Measurements from ENCODE around the gene HS3ST5. TPM values are rescaled to one million over a fixed set of nuclear protein-coding genes. Genes with fewer than 3 reads are reported as not detected.

HS3ST5 gene
- total and polyA plus RNA-seq, 2 experiments from 2014 or later = 2.8 to 3.5 TPM

DNA sequence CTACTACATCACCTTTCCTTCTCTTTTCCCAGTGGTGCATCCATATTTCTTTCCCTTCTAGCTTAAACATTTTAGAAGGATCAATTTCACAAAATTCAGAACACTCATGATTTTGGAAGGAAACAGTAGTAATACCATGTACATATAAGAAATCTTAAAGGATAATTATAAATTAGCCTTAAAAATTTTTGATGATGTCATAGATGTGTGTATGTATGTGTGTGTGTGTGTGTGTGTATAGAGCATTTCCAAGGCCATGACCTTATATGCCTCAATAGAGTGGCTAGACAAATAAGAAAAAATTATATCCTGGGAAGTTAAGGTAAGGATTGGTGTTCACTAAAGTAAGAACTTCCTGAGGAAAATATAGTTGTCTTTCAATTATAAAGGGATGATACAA is 24.1 kb upstream of the HS3ST5 start:
- Histone ChIP-seq H4K20me1 (replicated peaks; ENCODE audit: insufficient read depth) (no peaks in the 10 kb centered on the region), H2AFZ (no peak overlapping the region), H3K36me3 (ENCODE audit: insufficient read depth) (no peaks in the 10 kb centered on the region), H3K79me2 (replicated peaks; ENCODE audit: insufficient read depth) (no peaks in the 10 kb centered on the region), H3K4me2 (no peak overlapping the region), H3K9me2 (ENCODE audit: insufficient read depth) (no peaks in the 10 kb centered on the region), H3K27ac (ENCODE audit: low read depth) (no peak overlapping the region), H3K4me1 (ENCODE audit: insufficient read depth) (peaks cover 37% of the 10 kb centered on the region), H3K4me3 (no peak overlapping the region), H3F3A (replicated peaks; ENCODE audit: low read depth) (no peaks in the 10 kb centered on the region), H3K27me3 (ENCODE audit: insufficient read depth) (no peaks in the 10 kb centered on the region)
- H3K36me3 Mint-ChIP-seq (ENCODE audit: low read depth) = no peaks in the 10 kb centered on the region; the same call in 2 of the 3 replicates
- no peaks in the 10 kb centered on the region for H3K9me3 Mint-ChIP-seq
- H3K27ac Mint-ChIP-seq = no peak overlapping the region
- DNase-seq (ENCODE audit: low spot score) (no peak), ATAC-seq (no peak)
- H3K27me3 Mint-ChIP-seq (ENCODE audit: insufficient read depth, low read depth, poor library complexity) = peaks cover 3% of the 10 kb centered on the region
- TF ChIP-seq, protein P1, sequence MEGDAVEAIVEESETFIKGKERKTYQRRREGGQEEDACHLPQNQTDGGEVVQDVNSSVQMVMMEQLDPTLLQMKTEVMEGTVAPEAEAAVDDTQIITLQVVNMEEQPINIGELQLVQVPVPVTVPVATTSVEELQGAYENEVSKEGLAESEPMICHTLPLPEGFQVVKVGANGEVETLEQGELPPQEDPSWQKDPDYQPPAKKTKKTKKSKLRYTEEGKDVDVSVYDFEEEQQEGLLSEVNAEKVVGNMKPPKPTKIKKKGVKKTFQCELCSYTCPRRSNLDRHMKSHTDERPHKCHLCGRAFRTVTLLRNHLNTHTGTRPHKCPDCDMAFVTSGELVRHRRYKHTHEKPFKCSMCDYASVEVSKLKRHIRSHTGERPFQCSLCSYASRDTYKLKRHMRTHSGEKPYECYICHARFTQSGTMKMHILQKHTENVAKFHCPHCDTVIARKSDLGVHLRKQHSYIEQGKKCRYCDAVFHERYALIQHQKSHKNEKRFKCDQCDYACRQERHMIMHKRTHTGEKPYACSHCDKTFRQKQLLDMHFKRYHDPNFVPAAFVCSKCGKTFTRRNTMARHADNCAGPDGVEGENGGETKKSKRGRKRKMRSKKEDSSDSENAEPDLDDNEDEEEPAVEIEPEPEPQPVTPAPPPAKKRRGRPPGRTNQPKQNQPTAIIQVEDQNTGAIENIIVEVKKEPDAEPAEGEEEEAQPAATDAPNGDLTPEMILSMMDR (conservative IDR thresholded peaks at IDR 0.05; ENCODE audit: low read depth in 2 of 2) = no peak
- TF ChIP-seq EZH2phosphoT487 (IDR thresholded peaks at IDR 0.05; ENCODE audit: unreplicated experiment) = no peak
- TF ChIP-seq CREB1 (CRISPR knock-in tag; IDR thresholded peaks at IDR 0.05; ENCODE audit: low read depth) = 0 out of 2 replicates have a peak, but pooled peaks have one; percentile 34
- H3K4me3 Mint-ChIP-seq = no peak overlapping the region
- peaks cover 40% of the 10 kb centered on the region for H3K4me1 Mint-ChIP-seq

DNA sequence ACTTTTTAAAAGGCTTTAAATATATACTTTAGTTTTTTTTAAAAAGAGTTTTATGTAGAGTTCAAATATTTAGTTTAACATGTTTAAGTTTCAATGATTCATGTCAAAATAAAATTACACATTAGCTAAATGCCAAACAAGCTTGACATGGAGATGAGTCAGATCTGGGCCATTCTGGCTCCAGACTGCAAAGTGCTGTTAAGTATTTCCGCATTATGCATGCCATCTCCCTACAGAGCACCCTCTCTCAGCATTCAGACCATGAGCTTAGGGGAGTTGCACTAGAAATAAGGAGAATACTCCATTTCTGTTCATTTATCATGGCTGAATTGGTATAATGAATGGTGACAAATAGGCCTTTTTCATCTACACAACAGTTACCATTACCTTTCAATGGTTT is 21.5 kb upstream of the HS3ST5 start:
- no peaks in the 10 kb centered on the region for H3F3A ChIP-seq (replicated peaks; ENCODE audit: low read depth)
- Mint-ChIP-seq H3K36me3 (ENCODE audit: low read depth) (no peaks in the 10 kb centered on the region; the same call in 2 of the 3 replicates), H3K27me3 (ENCODE audit: insufficient read depth, low read depth, poor library complexity) (peaks cover 7% of the 10 kb centered on the region), H3K4me3 (no peak overlapping the region), H3K27ac (peak overlapping the region; percentile 93), H3K4me1 (peaks cover 58% of the 10 kb centered on the region), H3K9me3 (no peaks in the 10 kb centered on the region)
- H3K79me2 ChIP-seq (replicated peaks; ENCODE audit: insufficient read depth) = no peaks in the 10 kb centered on the region
- peak overlapping the region; percentile 68 for H3K27ac ChIP-seq (ENCODE audit: low read depth)
- peak; percentile 76 for ATAC-seq
- no peak overlapping the region for H3K4me3 ChIP-seq
- H3K9me2 ChIP-seq (ENCODE audit: insufficient read depth) = no peaks in the 10 kb centered on the region
- peaks cover 52% of the 10 kb centered on the region for H3K4me1 ChIP-seq (ENCODE audit: insufficient read depth)
- peak overlapping the region; percentile 46 for H3K4me2 ChIP-seq
- H3K36me3 ChIP-seq (ENCODE audit: insufficient read depth) = no peaks in the 10 kb centered on the region
- DNase-seq (ENCODE audit: low spot score) = peak; percentile 62
- TF ChIP-seq, protein P2, sequence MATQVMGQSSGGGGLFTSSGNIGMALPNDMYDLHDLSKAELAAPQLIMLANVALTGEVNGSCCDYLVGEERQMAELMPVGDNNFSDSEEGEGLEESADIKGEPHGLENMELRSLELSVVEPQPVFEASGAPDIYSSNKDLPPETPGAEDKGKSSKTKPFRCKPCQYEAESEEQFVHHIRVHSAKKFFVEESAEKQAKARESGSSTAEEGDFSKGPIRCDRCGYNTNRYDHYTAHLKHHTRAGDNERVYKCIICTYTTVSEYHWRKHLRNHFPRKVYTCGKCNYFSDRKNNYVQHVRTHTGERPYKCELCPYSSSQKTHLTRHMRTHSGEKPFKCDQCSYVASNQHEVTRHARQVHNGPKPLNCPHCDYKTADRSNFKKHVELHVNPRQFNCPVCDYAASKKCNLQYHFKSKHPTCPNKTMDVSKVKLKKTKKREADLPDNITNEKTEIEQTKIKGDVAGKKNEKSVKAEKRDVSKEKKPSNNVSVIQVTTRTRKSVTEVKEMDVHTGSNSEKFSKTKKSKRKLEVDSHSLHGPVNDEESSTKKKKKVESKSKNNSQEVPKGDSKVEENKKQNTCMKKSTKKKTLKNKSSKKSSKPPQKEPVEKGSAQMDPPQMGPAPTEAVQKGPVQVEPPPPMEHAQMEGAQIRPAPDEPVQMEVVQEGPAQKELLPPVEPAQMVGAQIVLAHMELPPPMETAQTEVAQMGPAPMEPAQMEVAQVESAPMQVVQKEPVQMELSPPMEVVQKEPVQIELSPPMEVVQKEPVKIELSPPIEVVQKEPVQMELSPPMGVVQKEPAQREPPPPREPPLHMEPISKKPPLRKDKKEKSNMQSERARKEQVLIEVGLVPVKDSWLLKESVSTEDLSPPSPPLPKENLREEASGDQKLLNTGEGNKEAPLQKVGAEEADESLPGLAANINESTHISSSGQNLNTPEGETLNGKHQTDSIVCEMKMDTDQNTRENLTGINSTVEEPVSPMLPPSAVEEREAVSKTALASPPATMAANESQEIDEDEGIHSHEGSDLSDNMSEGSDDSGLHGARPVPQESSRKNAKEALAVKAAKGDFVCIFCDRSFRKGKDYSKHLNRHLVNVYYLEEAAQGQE (IDR thresholded peaks at IDR 0.05; ENCODE audit: unreplicated experiment) = no peak
- TF ChIP-seq NANOG (IDR thresholded peaks at IDR 0.05; ENCODE audit: borderline replicate concordance) = peak; percentile 73
- TF ChIP-seq, protein P3, sequence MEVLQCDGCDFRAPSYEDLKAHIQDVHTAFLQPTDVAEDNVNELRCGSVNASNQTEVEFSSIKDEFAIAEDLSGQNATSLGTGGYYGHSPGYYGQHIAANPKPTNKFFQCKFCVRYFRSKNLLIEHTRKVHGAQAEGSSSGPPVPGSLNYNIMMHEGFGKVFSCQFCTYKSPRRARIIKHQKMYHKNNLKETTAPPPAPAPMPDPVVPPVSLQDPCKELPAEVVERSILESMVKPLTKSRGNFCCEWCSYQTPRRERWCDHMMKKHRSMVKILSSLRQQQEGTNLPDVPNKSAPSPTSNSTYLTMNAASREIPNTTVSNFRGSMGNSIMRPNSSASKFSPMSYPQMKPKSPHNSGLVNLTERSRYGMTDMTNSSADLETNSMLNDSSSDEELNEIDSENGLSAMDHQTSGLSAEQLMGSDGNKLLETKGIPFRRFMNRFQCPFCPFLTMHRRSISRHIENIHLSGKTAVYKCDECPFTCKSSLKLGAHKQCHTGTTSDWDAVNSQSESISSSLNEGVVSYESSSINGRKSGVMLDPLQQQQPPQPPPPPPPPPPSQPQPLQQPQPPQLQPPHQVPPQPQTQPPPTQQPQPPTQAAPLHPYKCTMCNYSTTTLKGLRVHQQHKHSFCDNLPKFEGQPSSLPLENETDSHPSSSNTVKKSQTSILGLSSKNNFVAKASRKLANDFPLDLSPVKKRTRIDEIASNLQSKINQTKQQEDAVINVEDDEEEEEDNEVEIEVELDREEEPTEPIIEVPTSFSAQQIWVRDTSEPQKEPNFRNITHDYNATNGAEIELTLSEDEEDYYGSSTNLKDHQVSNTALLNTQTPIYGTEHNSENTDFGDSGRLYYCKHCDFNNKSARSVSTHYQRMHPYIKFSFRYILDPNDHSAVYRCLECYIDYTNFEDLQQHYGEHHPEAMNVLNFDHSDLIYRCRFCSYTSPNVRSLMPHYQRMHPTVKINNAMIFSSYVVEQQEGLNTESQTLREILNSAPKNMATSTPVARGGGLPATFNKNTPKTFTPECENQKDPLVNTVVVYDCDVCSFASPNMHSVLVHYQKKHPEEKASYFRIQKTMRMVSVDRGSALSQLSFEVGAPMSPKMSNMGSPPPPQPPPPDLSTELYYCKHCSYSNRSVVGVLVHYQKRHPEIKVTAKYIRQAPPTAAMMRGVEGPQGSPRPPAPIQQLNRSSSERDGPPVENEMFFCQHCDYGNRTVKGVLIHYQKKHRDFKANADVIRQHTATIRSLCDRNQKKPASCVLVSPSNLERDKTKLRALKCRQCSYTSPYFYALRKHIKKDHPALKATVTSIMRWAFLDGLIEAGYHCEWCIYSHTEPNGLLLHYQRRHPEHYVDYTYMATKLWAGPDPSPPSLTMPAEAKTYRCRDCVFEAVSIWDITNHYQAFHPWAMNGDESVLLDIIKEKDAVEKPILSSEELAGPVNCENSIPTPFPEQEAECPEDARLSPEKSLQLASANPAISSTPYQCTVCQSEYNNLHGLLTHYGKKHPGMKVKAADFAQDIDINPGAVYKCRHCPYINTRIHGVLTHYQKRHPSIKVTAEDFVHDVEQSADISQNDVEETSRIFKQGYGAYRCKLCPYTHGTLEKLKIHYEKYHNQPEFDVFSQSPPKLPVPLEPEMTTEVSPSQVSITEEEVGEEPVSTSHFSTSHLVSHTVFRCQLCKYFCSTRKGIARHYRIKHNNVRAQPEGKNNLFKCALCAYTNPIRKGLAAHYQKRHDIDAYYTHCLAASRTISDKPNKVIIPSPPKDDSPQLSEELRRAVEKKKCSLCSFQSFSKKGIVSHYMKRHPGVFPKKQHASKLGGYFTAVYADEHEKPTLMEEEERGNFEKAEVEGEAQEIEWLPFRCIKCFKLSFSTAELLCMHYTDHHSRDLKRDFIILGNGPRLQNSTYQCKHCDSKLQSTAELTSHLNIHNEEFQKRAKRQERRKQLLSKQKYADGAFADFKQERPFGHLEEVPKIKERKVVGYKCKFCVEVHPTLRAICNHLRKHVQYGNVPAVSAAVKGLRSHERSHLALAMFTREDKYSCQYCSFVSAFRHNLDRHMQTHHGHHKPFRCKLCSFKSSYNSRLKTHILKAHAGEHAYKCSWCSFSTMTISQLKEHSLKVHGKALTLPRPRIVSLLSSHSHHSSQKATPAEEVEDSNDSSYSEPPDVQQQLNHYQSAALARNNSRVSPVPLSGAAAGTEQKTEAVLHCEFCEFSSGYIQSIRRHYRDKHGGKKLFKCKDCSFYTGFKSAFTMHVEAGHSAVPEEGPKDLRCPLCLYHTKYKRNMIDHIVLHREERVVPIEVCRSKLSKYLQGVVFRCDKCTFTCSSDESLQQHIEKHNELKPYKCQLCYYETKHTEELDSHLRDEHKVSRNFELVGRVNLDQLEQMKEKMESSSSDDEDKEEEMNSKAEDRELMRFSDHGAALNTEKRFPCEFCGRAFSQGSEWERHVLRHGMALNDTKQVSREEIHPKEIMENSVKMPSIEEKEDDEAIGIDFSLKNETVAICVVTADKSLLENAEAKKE (CRISPR knock-in tag; IDR thresholded peaks at IDR 0.05) = peak; percentile 81
- TF ChIP-seq ZNF114 (CRISPR knock-in tag; IDR thresholded peaks at IDR 0.05) = 0 out of 2 replicates have a peak, but pooled peaks have one; percentile 19
- H2AFZ ChIP-seq = no peak overlapping the region
- H3K27me3 ChIP-seq (ENCODE audit: insufficient read depth) = no peaks in the 10 kb centered on the region
- no peaks in the 10 kb centered on the region for H4K20me1 ChIP-seq (replicated peaks; ENCODE audit: insufficient read depth)

Measured in GM23338 (cell line).